ENCODE results near the gene DQX1. TPM values are rescaled to one million over a fixed set of nuclear protein-coding genes. Genes with fewer than 3 reads are reported as not detected.
A peak's percentile ranks its signal among the peaks of the same experiment; 100 is the strongest.

The DQX1 gene
- total RNA-seq, 6 experiments from 2014 or later, result 0.14 to 0.40 TPM; not detected in 4

DNA sequence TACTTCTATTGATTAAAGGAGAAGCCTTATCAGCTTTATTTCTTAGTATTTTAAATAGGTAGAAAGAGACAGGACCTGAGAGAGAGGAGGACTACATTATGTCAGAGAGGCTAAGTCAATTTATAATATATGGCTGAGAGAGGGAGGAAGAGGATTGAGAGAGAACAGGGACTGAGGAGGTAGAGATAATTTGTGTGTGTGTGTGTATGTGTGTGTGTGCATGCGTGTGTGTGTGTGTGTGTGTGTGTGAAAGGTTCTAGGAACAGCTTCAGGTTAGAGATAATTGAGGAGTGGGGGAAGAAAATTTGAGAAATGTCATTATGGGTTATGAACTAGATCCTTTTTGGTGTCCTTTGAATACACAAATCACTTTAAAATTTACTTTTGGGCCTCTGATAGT lies 43.7 kb upstream of the DQX1 start:
- TF ChIP-seq, protein P1, sequence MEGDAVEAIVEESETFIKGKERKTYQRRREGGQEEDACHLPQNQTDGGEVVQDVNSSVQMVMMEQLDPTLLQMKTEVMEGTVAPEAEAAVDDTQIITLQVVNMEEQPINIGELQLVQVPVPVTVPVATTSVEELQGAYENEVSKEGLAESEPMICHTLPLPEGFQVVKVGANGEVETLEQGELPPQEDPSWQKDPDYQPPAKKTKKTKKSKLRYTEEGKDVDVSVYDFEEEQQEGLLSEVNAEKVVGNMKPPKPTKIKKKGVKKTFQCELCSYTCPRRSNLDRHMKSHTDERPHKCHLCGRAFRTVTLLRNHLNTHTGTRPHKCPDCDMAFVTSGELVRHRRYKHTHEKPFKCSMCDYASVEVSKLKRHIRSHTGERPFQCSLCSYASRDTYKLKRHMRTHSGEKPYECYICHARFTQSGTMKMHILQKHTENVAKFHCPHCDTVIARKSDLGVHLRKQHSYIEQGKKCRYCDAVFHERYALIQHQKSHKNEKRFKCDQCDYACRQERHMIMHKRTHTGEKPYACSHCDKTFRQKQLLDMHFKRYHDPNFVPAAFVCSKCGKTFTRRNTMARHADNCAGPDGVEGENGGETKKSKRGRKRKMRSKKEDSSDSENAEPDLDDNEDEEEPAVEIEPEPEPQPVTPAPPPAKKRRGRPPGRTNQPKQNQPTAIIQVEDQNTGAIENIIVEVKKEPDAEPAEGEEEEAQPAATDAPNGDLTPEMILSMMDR (IDR thresholded peaks at IDR 0.05), result no peak
- Mint-ChIP-seq H3K27ac (peak overlapping the region; percentile 16; the same call in 1 of the 2 replicates), H3K27me3 (ENCODE audit: insufficient read depth) (no peaks in the 10 kb centered on the region), H3K4me3 (no peak overlapping the region), H3K9me3 (no peaks in the 10 kb centered on the region), H3K36me3 (ENCODE audit: low read depth) (no peaks in the 10 kb centered on the region), H3K4me1 (ENCODE audit: low read depth) (peaks cover 53% of the 10 kb centered on the region)
- DNase-seq, result no peak

DNA sequence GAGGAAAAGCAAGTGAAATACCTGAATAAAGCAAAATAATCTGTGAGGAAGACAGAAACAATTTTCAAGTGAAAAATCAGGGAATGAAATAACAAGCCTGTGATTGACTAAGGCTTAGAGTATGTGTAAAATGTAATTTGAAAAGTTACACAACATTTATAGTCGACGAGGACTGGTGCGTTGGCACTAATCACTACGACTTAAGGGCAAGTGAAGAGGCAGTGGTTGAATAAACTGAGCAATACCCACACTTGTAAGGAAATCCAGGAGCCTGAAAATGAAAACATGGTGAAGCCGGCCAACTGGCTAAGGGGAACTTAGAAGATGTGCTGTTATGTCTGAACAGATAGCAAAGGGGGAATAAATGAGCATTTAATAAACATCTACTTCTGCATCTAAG lies 41.9 kb upstream of the DQX1 start:
- Mint-ChIP-seq H3K4me1 (ENCODE audit: low read depth) (peaks cover 55% of the 10 kb centered on the region), H3K36me3 (ENCODE audit: low read depth) (no peaks in the 10 kb centered on the region), H3K4me3 (peak overlapping the region; percentile 62), H3K9me3 (no peaks in the 10 kb centered on the region), H3K27ac (peak overlapping the region; percentile 85), H3K27me3 (ENCODE audit: insufficient read depth) (no peaks in the 10 kb centered on the region)
- peak; percentile 87 for DNase-seq
- TF ChIP-seq, protein P1 (IDR thresholded peaks at IDR 0.05), result no peak

DNA sequence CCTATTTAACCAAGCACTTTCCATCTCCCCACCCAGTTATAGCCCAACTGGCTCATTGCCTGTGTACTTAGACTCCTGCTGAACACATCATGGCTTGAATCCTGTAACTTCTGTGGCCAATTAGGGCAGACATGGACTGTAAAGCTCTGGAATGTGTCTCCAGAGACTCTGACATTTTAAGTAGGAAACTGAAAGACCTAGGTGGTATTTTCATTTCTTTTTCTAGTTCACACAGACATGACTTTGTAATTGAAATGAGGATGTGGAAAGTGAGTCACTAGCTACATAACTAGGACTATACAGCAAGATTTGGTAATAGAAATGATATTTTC lies 40.7 kb upstream of the DQX1 start:
- H3K27ac Mint-ChIP-seq, result peak overlapping the region; percentile 64
- TF ChIP-seq, protein P1 (IDR thresholded peaks at IDR 0.05), result no peak
- no peaks in the 10 kb centered on the region for H3K9me3 Mint-ChIP-seq
- peak; percentile 94 for DNase-seq
- H3K4me1 Mint-ChIP-seq (ENCODE audit: low read depth), result peaks cover 67% of the 10 kb centered on the region
- peak overlapping the region; percentile 60; the same call in 1 of the 2 replicates for H3K4me3 Mint-ChIP-seq
- no peaks in the 10 kb centered on the region for H3K27me3 Mint-ChIP-seq (ENCODE audit: insufficient read depth)
- no peaks in the 10 kb centered on the region for H3K36me3 Mint-ChIP-seq (ENCODE audit: low read depth)

DNA sequence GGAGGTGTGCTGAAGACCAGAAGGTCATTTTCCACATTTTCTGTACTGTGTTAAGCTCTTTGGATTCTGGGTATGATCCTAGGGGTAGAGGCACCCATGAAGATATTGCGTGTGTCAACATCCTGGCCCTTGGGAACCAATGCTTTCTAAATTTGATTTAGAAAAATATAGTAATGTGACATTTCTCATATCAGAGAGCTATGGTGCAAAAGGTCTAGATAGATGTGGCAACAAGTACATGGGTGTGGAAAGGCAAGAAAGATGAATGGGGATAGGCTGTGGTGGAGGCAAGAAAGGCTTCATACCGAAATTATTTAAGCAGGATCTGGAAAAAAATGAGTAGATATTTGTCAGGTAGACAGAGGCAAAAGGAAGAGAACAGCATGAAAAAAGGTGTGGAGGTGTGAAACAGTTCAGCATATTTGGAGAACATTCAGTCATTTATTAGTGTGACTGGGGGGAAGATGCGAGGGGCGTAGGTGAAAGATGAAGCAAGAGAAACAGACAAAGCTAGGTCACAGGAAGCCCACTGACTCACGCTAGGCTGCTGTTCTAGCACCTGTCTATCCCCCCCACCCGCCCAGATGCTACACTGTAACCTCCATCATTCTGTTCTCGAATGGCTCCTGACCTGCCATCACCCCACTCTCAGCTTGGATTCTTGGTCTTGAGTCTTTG lies 40.2 kb upstream of the DQX1 start:
- Mint-ChIP-seq H3K4me1 (ENCODE audit: low read depth) (peaks cover 72% of the 10 kb centered on the region), H3K36me3 (ENCODE audit: low read depth) (no peaks in the 10 kb centered on the region), H3K9me3 (no peaks in the 10 kb centered on the region), H3K4me3 (peak overlapping the region; percentile 60), H3K27ac (peak overlapping the region; percentile 64), H3K27me3 (ENCODE audit: insufficient read depth) (no peaks in the 10 kb centered on the region)
- TF ChIP-seq, protein P1 (IDR thresholded peaks at IDR 0.05), result no peak
- DNase-seq, result no peak

DNA sequence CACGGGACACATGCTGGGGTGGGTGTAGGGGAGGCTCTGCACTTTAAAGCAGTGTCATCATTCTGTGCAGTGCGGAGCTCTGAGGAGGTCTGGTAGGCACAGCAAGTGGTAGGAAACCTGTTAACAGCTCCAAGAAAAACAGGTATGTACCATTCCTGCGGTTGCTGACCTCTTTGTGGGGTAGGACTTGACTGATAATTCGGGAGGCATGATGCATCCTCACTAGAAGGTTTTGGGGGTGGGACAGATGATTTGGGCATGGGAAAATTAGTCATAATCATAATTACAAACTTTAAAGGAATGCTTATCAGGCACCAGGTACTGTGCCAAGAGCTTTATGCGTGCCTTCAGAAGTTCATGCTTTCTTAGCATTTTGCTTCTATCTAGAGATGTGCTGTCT lies 38.2 kb upstream of the DQX1 start:
- Mint-ChIP-seq H3K27me3 (ENCODE audit: insufficient read depth) (no peaks in the 10 kb centered on the region), H3K27ac (peak overlapping the region; percentile 57), H3K9me3 (no peaks in the 10 kb centered on the region)

More for the DNA sequence above, 38.2 kb upstream of the DQX1 start:
- DNase-seq, result peak; percentile 41
- TF ChIP-seq, protein P1 (IDR thresholded peaks at IDR 0.05), result no peak
- Mint-ChIP-seq H3K4me3 (peak overlapping the region; percentile 35; the same call in 1 of the 2 replicates), H3K4me1 (ENCODE audit: low read depth) (peaks cover 84% of the 10 kb centered on the region), H3K36me3 (ENCODE audit: low read depth) (no peaks in the 10 kb centered on the region)
